ENCODE measurements around the gene DEPDC5.

Gene DEPDC5

DNA sequence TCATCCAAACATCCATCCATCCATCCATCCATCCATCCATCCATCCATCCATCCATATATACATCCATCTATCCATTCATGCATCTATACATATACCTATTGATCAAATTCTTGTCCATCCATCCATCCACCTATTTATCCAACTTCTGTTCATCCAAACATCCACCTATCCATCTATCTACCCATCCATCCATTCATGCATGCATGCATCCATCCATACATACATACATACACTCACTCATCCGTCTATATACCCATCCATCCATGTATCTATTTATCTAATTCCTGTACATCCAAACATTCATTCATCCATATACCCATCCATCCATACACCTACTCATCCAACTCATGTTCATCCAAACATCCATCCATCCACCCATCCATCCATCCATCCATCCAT, 171.2 kb downstream of the DEPDC5 start:
- DNase-seq (ENCODE audit: low read depth): no peak

DNA sequence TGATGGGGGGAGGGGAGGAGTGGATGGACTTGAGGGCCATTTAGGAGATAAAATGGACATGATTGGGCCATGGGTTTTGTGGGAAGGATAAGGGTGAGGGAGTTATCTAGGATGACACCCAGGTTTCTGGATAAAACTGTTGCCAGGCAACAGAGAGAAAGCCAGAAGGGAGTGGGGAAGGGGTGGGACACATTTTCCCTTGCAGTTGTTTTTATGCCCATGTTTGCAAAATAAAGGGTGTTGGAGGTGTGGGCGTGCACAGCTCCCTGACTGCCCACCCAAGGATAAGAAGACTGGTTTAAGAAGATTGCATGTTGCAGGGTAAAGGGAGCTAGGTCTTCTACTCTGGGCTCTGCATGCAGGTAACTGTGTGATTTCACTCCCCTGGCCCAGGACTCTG, 172.2 kb downstream of the DEPDC5 start:
- DNase-seq (ENCODE audit: low read depth): no peak

DNA sequence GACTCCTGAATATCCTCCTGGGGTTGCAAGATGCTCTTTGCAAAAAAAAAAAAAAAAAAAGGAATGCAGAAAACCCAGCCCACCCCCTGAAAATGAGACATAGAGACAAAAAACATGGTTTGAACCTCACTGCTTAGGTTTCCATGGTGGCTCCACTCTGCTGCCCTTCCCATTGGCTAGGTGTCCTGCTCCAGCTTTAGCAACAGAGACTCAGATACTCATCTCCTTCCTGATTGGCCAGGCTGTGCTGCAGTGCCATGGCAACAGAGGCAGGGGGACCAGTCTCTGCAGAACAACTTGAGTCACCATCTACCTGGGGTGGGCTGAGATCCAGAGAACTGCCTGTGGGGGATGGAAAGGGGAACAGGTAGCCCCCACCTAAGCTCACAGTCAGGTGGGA, 173.2 kb downstream of the DEPDC5 start:
- DNase-seq (ENCODE audit: low read depth): no peak

DNA sequence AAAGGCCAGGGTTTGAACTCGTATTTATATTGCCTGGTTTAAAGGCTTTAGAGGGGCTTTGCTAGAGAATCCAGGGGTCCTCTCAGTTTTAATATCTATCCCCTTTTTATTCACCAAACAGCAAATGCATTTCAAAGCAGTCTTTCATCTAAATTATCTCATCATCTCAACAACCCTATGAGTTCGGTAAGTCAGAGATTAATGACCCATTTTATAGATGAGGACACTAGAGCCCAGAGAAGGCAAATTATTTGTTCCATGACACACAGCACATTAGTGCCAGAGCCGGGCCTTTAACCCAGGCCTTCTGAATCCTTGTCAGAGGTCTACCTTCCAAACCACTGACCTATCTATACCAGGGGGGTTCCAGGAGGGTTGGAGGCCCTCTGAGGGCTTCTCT, 173.7 kb downstream of the DEPDC5 start:
- DNase-seq (ENCODE audit: low read depth): no peak

DNA sequence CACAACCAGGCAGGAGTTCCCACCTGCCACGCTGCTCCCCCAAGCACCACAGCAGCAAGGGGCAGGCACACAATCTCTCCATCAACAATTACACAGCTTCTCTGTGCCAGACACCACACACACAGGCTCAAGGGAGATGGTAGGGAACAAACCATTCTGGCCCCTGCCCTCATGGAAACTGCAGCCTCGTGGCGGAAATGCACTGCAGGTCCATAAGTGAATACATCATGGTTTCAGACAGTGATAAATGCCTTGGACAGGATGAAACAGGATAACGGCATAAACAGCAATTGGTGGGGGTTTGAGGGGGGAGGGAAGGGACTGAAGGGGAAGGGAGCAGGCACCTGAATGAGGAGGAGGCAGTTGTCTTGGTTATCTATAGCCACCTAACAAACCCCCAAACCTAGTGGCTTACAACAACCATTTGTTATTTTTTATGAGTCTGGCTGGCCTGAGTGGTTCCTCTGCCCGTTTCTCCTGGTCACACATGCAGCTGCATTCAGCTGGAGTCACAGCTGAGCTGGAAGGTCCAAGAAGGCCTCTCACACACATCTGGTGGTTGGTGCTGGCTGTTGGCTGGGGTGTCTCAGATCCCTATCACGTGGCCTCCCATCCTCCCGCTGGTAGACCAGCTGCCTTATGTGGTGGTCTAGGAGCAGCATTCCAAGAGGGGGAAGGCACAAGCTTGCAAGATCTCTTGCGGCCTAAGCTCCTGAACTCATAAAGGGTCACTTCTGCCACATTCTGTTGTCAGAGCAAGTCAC, 175.5 kb downstream of the DEPDC5 start:
- no peak for DNase-seq (ENCODE audit: low read depth)

DNA sequence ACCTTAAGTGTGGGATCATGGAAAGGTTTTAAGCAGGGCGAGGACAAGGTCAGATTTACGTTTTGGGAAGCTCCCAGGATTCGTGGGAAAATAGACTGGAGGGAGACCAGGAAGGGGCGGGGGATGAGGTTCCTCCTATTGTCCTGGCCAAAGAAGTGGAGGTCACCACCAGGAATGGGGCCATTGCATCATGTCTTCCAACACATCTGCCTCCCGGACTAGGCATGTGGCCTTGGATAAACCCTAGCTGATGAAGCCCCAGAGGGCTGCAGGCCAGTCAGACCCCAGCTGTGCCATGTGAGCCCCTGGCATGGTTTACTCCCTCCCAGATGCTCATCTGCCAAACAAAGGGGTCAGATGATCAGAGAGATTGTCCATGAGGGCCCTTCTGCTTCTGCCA, 179.0 kb downstream of the DEPDC5 start:
- no peak for DNase-seq (ENCODE audit: low read depth)

DNA sequence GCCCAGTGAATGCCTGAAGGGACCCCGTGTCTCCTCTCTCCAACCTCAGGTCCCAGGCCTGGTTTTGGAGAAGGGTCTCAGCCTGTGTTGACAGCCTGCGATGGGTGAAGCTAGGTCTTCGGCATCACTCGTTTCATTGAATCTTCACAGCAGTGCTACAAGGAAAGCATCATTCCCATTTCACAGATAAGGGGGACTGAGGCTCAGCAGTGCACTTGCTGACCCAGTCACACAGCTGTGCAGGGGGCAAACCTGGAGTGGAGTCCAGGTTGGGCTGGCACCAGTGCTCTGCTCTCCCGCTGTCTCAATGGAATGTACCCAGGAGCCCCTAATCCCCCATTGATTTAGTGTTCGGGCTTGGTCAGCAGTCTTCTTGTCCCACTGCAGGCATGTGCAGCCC, 179.6 kb downstream of the DEPDC5 start:
- no peak for DNase-seq (ENCODE audit: low read depth)

DNA sequence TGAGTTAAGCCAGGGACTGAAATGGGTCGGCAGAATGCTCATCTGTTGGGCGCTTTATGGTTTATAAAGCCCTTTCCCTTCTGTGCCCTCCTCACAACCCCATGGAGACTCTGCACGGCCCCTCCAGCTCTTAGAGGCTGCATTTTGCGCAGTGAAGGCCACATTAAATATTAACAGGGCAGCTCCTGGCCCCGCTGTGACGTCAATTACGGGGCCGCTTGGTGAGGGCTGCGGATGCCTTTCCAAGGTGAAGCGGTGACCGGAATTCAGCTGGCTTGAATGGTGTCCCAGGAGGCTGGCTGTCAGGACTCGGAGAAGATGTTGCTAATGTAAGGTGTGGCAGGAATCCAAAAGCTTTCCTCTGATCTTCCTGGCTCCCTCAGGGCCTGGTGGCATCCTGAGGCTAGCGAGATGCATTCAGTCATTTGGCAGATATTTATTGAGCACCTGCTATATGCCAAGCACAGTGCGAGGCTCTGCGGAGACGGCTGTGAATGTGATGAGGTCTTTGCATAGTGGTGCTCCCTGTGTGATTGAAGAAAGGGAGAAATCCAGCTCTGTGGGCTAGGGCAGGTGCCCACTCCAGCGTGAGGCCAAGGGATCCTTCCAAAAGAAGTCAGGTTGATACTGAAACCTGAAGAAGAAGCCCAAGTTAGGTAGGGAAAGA, 180.1 kb downstream of the DEPDC5 start:
- DNase-seq (ENCODE audit: low read depth): no peak

DNA sequence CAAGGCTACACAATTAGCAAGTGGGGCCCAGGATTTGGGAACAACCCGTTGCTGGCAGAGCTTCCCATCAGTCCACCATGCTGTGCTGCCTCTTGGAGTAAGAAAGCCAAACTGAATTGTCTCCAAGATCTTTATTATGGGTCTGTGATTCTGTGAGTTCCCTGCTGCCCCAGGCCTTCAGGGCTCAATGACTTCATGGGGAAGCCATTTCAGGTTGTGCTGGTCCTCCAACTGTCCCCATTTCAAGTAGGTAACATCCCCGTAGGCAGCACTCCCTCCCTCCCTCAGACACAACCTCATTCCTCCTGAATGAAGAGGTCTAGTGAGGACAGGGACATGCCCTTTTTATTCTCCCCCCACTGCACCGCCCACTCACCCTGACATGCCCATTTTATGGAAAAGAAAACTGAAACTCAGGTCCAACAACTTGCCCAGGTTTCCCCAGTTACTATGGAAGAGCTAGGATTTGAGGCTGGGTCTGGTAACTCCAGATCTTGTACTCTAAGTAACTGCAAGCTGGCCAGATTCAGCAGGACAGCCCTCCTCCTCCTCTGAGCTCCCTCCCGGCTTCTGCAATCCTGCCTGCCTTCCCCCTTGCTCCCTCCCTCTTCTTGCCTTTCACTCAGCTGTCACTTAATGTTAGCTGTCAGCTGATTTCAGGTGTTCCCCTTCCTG, 182.3 kb downstream of the DEPDC5 start:
- no peak for DNase-seq (ENCODE audit: low read depth)

DNA sequence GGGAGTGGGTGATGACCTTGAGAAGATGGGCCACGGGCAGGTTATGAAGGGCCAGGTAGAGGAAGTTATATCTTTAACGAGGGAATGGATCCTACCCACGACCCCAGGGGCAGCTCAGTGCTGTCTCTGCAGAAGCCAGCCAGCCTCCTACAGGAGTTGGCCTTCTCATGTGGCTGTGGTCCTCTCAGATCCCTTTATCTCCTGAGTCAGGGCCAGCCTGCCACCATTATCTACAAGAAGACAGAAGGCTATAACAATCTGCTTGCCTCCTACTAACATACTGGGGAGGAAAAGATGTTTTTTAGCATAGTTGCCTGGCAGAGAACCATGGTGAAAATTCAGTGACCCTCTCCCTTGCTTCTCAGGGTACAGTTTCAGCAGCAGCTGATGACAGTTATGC, 183.5 kb downstream of the DEPDC5 start:
- DNase-seq (ENCODE audit: low read depth): no peak

DNA sequence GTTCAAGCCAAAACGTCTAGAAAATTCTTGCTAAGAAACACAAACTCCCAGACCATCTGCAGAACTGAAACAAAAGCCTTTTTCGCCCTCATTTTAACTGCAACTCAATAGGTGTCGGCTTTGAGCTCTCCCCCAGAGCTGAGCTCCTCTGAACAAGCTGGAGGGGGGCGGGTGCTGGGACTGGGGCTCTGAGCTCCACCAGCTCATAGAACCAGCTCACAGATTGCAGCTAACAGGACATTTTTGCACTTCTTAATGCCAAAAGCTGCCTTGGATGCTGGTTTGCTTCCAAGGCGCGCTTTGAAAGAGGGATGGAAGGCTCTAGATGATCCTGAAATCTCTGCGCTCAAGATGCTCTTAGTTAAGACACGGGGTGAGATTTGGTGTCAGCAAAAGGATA, 184.5 kb downstream of the DEPDC5 start:
- DNase-seq (ENCODE audit: low read depth): no peak

DNA sequence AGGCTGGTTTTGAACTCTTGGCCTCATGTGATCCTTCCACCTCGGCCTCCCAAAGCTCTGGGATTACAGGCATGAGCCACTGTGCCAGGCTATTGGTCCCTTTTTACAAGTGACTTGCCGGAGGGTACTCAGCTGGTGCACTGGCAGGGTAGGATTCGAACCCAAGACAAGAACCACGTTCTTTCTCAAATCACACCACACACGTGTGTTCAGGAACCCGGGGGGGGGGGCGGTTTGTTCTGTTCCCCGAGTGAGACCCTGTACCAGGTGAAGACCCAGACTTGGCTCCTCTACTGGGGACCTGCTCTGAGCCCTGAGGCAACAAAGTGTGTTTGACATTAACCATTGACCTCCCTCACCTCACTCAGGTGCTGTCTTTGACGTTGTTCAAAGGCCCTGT, 186.7 kb downstream of the DEPDC5 start:
- no peak for DNase-seq (ENCODE audit: low read depth)

DNA sequence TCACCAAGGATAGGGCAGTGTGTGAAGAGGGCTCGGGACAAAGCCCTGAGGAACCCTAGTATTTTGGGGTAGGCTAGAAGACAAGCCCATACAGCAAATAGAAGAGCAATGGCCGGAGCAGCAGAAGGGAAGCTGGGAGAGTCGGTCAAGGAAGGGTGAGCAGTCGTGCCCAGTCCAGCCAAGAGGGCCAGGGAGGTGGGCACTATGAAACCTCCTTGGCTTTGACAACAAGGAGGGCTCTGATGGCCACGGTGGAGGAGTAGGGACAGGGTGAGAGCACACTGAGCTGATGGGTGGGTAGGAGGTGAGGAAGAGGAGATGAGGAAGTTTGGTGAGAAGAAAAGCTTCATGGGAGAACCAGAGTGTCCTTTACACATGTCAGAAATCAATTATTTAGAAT, 188.3 kb downstream of the DEPDC5 start:
- no peak for DNase-seq (ENCODE audit: low read depth)

DNA sequence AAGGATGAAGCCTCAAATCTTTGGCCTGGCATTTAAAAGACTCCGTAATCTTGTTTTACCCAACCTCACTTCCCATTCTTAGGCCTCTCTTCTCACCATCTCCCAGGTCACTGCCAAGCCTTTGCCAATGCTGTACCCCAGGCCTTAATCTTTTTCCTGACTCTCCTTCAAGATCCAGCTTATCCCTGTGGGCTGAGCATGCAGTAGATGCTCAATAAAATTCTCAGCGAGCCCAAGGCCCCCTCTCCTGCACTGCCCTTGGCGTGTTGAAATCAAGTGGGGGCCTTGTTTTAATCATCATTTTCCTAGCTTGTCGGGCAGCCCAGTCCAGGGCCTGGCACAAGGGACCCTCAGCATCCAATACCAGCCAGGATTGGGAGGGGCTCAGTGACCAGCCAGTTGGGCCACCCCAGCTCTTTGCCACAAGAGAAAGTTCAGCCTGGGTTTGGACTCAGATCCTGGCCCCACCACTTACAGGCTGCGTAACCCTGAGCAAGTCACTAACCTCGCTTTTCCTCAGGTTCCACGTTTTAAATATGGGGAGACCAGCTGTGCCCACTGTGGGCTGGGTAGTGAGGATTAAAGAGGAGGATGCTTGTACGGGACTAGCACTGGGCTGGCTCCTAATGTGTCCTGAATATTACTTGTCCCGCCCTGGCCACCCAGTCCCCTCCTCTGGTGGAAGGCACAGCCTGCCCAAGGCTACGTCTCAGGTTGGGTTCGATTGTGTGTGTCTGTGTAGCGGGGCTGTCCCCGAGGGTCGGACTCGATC, 189.6 kb downstream of the DEPDC5 start:
- DNase-seq (ENCODE audit: low read depth): no peak

DNA sequence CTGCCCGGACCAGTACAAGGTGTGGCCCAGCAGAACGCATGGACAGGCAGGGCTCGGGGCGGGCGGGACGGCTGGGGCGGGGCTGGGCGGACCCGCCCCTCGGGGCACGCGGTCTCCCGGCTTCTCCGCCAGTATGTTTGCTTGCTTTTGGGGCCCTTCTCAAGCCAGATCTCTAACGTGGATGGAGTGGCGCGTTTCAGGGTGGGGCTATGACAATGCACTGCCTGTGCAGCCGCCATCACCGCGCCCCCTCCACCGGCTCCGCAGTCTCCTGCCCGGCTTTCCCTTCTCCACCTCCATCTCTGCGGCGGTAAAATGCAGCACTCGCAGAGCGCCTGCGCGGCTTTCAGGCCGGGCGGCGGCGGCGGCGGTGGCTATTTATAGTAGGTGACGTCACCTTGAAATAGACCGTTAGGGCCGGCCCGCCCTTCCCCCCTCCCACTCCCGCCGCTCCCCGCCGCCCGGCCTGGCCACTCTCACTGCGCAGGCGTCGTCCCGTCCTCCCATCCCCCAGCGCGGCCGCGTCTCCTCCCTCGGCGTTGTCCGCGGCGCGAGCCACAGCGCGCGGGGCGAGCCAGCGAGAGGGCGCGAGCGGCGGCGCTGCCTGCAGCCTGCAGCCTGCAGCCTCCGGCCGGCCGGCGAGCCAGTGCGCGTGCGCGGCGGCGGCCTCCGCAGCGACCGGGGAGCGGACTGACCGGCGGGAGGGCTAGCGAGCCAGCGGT, 190.3 kb downstream of the DEPDC5 start, which contains the start of gene YWHAH:
Gene YWHAH, plus strand, starts transcription at position 558 of the 722 bp plus-strand sequence. CDS start 199 bp downstream, outside the sequence.
- DNase-seq (ENCODE audit: low read depth): peak; percentile 90

DNA sequence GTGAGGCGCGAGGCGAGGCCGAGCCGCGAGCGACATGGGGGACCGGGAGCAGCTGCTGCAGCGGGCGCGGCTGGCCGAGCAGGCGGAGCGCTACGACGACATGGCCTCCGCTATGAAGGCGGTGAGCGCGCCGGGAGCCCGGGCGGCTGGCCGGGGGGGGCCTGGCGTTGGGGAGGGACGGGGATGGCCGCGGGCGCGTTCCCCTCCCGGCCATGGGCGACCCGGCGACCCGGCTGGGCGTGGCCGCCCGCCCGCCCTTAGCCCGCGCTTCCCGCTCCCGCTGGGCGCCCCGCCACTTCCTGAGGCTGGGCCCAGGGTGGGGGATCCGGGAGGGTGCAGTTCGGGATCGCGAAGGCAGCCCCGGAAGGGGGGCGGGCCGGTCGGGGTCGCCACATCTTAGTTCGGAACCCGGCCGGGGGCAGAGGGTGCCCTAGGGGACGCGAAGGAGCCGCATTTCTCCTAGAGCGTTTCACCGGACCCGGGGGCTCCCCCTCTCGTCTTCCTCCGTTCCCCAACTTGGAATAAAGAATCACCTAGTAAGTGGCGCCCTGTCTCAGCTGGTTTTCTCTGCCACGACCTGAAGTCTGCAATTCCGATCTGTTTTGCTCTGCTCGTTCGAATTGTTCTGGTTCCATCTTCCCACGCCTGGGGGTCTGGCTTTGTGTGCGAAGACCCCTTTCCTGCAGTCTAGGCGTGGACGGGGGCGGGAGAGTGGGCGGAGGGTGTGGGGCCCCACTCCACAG, 191.1 kb downstream of the DEPDC5 start:
- no peak for DNase-seq (ENCODE audit: low read depth)

DNA sequence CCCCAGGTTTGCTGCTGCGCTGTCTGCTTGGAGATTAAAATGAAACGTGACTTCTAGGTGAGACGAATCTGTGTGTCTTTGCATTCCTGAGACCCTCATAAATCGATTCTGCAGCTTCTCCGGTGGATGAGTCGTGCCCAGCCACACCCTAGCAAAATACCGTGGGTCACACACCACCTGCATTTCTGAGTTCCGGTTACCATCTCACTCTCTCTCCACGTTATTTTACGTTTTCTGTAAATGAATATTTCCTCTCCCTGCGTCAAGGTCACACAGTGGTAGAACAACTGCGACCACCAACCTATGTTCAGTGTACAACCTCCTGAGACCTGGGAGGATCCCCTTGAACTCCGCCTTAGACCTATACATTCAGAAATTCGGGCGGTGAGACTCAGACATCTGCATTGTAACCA, 191.6 kb downstream of the DEPDC5 start:
- DNase-seq (ENCODE audit: low read depth): no peak

DNA sequence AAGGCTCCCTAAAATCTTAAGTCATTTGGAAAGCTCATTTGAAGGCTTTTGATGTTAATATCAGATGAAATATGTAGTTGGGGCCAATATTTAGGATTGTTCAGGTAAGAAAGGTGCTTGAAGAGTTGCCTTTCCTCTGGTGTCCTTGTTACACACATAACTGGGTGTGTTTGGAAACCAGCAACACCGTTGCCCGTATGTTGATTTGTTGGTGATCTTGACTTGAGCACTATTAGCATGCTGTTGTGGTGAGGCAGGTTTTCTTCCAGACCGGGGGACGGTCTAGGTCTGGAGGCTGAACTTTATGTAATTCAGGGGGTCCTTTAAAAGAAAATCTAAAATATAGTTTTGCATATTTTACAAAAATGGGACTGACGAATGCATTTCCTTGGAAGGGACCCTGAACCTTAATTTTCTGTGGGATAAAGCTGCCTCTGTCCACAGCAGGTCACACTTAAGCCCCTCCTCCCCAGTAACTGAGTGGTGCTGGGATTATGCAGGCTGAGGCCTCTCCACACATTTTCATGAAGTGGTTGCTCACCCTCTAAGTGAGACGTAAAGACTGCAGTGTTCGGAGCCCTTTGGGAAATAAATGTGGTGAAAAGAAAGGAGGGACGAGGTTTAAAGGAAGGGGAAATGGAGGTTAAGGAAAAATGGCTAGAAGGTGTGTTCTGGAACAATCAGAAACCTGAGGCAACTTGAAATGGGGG, 192.3 kb downstream of the DEPDC5 start:
- no peak for DNase-seq (ENCODE audit: low read depth)

DNA sequence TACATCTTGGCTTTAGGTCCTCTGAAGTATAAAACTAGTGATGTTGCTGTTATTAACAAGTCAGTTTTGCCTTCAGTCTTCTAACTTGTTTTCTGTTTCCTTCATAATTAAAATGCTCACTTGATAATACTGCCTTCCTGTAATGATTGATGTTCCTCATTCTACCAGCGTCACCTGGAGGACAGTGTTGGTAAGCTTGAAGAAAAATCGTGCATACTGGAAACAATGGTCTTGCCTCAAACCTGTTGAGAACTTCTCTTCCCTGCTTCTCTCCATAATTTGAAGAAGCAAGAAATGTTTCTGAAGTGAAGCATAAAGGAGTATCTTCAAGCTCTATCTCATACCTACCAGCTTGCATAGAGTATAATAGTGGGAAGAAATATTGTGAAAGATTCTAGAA, 193.5 kb downstream of the DEPDC5 start:
- DNase-seq (ENCODE audit: low read depth): no peak

DNA sequence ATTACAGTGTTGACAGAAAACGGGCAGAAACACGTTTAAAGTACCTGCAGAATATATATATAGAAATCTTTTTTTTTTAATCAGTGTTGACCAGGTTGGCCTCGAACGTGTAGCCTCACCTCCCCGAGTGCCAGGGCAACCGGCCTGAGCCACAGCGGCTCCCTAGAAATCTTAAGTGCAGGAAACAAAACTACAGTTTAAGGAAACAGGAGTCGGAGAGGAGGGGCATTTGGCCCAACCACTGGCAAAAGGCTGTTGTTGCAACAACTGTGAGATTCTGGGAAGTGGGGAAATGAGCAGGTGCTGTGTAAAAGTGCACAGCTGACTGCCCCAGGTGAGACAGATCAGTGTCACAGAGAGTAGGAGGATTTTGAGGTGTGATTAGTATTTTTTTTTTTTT, 194.2 kb downstream of the DEPDC5 start:
- no peak for DNase-seq (ENCODE audit: low read depth)

Measured in fibroblast of the conjunctiva (primary cell).